NB4 (cell line): Measurements from ENCODE around the gene COPG2.
"Not testable (repeated sequence)": the region's sequence is repeated elsewhere in the genome, so short reads cannot be mapped to it uniquely, and the experiment has no call there.

ENCODE experiments used
- MYC ChIP-seq: IDR thresholded peaks from 2 replicates; pipeline ENCODE4 v1.6.1; 2011; ENCODE audit warnings: low read depth, low read length
- POLR2A ChIP-seq: IDR thresholded peaks from 2 replicates; pipeline ENCODE4 v1.6.1; 2011; ENCODE audit warnings: mild to moderate bottlenecking; ENCODE audit not compliant: insufficient read length; ENCODE audit errors: extremely low read depth
- TF ChIP-seq, protein P1 (sequence below): IDR thresholded peaks from one replicate; pipeline ENCODE4 v1.5.1; 2012; ENCODE audit warnings: low read depth, low read length

DNA sequence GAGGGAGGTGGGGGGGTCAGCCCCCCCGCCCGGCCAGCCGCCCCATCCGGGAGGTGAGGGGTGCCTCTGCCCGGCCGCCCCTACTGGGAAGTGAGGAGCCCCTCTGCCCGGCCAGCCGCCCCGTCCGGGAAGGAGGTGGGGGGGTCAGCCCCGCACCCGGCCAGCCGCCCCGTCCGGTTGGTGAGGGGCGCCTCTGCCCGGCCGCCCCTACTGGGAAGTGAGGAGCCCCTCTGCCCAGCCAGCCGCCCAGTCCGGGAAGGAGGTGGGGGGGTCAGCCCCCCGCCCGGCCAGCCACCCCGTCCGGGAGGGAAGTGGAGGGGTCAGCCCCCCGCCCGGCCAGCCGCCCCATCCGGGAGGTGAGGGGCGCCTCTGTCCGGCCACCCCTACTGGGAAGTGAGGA, 77.1 kb downstream of the COPG2 start:
- TF ChIP-seq POLR2A, MYC: not testable (repeated sequence)
- TF ChIP-seq, protein P1, sequence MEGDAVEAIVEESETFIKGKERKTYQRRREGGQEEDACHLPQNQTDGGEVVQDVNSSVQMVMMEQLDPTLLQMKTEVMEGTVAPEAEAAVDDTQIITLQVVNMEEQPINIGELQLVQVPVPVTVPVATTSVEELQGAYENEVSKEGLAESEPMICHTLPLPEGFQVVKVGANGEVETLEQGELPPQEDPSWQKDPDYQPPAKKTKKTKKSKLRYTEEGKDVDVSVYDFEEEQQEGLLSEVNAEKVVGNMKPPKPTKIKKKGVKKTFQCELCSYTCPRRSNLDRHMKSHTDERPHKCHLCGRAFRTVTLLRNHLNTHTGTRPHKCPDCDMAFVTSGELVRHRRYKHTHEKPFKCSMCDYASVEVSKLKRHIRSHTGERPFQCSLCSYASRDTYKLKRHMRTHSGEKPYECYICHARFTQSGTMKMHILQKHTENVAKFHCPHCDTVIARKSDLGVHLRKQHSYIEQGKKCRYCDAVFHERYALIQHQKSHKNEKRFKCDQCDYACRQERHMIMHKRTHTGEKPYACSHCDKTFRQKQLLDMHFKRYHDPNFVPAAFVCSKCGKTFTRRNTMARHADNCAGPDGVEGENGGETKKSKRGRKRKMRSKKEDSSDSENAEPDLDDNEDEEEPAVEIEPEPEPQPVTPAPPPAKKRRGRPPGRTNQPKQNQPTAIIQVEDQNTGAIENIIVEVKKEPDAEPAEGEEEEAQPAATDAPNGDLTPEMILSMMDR, result not testable (repeated sequence)
